ENCODE measurements around the gene RAB40B. TPM values are rescaled to one million over a fixed set of nuclear protein-coding genes. Genes with fewer than 3 reads are reported as not detected.

RAB40B gene
- polyA plus RNA-seq, 1 of the 3 experiments (the other 2 are of a cell fraction) = 20.7 TPM

GRCh38 chr17:82709676-82710498, 11.4 kb upstream of the RAB40B start:
- H2AFZ ChIP-seq (ENCODE audit: low read depth) = no peak overlapping the region
- H3K79me2 ChIP-seq (ENCODE audit: insufficient read depth) = no peaks in the 10 kb centered on the region
- peaks cover 10% of the 10 kb centered on the region for H3F3A ChIP-seq (replicated peaks; ENCODE audit: insufficient read depth)
- no peaks in the 10 kb centered on the region for H3K27me3 ChIP-seq (ENCODE audit: insufficient read depth)
- 79% methylated on average over 18 of the region's 25 CpGs for WGBS (ENCODE audit: low lambda C conversion rate)
- ChIA-PET POLR2A (no interaction called here), CTCF (no interaction called here)
- no peaks in the 10 kb centered on the region for H3K4me1 ChIP-seq (ENCODE audit: control insufficient read depth in 1 of 2, insufficient read depth in 2 of 2, low read depth in 1 of 2, low read length in 1 of 2)
- no peaks in the 10 kb centered on the region for H3K36me3 ChIP-seq (replicated peaks in 1 of 2; ENCODE audit: control insufficient read depth in 1 of 2, insufficient read depth in 2 of 2, low read length in 1 of 2)
- no peaks in the 10 kb centered on the region for H3K9me3 ChIP-seq
- no peak overlapping the region for H3K4me2 ChIP-seq
- no peak overlapping the region for H3K27ac ChIP-seq (ENCODE audit: low read depth in 2 of 2, low read length in 1 of 2)
- no peaks in the 10 kb centered on the region for H3K9me2 ChIP-seq
- H4K20me1 ChIP-seq (ENCODE audit: insufficient read depth) = no peaks in the 10 kb centered on the region
- TF ChIP-seq ELF1 (IDR thresholded peaks at IDR 0.05) (no peak), SMC3 (IDR thresholded peaks at IDR 0.05; ENCODE audit: low read depth, low read length) (no peak), IRF3 (IDR thresholded peaks at IDR 0.05; ENCODE audit: low read depth, low read length) (no peak), POLR2AphosphoS5 (IDR thresholded peaks at IDR 0.05; ENCODE audit: low read depth, low read length) (no peak), SIN3A (IDR thresholded peaks at IDR 0.05; ENCODE audit: borderline replicate concordance, low read depth, low read length) (no peak), RCOR1 (IDR thresholded peaks at IDR 0.05; ENCODE audit: low read length) (no peak), FOXM1 (IDR thresholded peaks at IDR 0.05; ENCODE audit: low read depth) (no peak), MXI1 (IDR thresholded peaks at IDR 0.05; ENCODE audit: low read depth, low read length) (no peak), TCF12 (IDR thresholded peaks at IDR 0.05) (no peak), CTCF (IDR thresholded peaks at IDR 0.05) (no peak), RAD21 (IDR thresholded peaks at IDR 0.05; ENCODE audit: low read length) (no peak)
- TF ChIP-seq, protein P1, sequence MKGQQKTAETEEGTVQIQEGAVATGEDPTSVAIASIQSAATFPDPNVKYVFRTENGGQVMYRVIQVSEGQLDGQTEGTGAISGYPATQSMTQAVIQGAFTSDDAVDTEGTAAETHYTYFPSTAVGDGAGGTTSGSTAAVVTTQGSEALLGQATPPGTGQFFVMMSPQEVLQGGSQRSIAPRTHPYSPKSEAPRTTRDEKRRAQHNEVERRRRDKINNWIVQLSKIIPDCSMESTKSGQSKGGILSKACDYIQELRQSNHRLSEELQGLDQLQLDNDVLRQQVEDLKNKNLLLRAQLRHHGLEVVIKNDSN (IDR thresholded peaks at IDR 0.05; ENCODE audit: borderline replicate concordance, low read depth) = no peak
- H3K4me3 ChIP-seq (ENCODE audit: low read depth in 2 of 2, low read length in 1 of 2) = no peak overlapping the region
- H3K9ac ChIP-seq = no peak overlapping the region
- no peak for DNase-seq

DNA sequence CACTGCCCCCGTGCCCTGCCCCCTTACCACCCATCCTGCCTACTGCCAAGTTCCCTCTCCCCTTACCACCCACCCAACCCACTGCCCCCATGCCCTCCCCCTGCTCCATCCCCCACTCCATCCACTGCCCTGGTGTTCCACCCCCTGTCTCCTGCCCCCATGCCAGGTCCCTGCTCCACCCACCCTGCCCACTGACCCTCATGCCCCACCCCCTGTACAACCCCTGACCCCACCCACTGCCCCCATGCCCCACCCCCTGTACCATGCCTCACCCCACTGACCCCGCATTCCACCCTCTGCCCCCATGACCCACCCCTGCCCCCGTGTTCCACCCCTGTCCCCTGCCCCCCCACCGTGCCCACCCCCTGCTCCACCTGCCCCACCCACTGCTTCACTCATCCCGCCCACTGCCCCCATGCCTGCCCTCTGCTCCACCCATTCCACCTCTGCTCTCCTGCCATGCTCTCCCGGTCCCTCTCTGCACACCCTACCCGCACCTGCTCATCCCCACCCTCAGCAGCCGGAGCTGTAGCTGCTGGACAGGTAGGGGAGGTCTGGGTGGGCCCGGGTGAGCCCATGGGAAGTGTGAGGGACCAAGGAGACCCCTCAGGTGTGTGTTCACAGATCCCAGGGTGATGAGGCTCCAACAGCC, 10.7 kb upstream of the RAB40B start:
- peak; percentile 78 for DNase-seq
- no peaks in the 10 kb centered on the region for H3K36me3 ChIP-seq (replicated peaks in 1 of 2; ENCODE audit: control insufficient read depth in 1 of 2, insufficient read depth in 2 of 2, low read length in 1 of 2)
- TF ChIP-seq USF2 (IDR thresholded peaks at IDR 0.05; ENCODE audit: borderline replicate concordance, low read depth, low read length) = no peak
- TF ChIP-seq RCOR1 (IDR thresholded peaks at IDR 0.05; ENCODE audit: low read length) = no peak
- TF ChIP-seq FOXM1 (IDR thresholded peaks at IDR 0.05; ENCODE audit: low read depth) = no peak
- no peak for TF ChIP-seq SMC3 (IDR thresholded peaks at IDR 0.05; ENCODE audit: low read depth, low read length)
- TF ChIP-seq, protein P1 (IDR thresholded peaks at IDR 0.05; ENCODE audit: borderline replicate concordance, low read depth) = no peak
- TF ChIP-seq YY1 (IDR thresholded peaks at IDR 0.05; ENCODE audit: low read depth) = no peak
- TF ChIP-seq NFIC (IDR thresholded peaks at IDR 0.05; ENCODE audit: borderline replicate concordance) = no peak
- H3K4me1 ChIP-seq (ENCODE audit: control insufficient read depth in 1 of 2, insufficient read depth in 2 of 2, low read depth in 1 of 2, low read length in 1 of 2) = no peaks in the 10 kb centered on the region
- H3K79me2 ChIP-seq (ENCODE audit: insufficient read depth) = no peaks in the 10 kb centered on the region
- no peaks in the 10 kb centered on the region for H3K27me3 ChIP-seq (ENCODE audit: insufficient read depth)
- H3F3A ChIP-seq (replicated peaks; ENCODE audit: insufficient read depth) = peaks cover 10% of the 10 kb centered on the region
- H3K4me3 ChIP-seq (ENCODE audit: low read depth in 2 of 2, low read length in 1 of 2) = no peak overlapping the region
- ChIA-PET POLR2A (interaction anchor here (0.6 kb wide), 1 partner anchor 52 kb away, joined by 3 read pairs; no protein-coding TSS in a partner anchor), CTCF (no interaction called here)
- H3K9me2 ChIP-seq = no peaks in the 10 kb centered on the region
- WGBS (ENCODE audit: low lambda C conversion rate) = 55% methylated on average over 9 of the region's 9 CpGs
- H2AFZ ChIP-seq (ENCODE audit: low read depth) = no peak overlapping the region
- no peak overlapping the region for H3K9ac ChIP-seq
- H3K27ac ChIP-seq (ENCODE audit: low read depth in 2 of 2, low read length in 1 of 2) = no peak overlapping the region
- H3K4me2 ChIP-seq = no peak overlapping the region
- no peaks in the 10 kb centered on the region for H4K20me1 ChIP-seq (ENCODE audit: insufficient read depth)
- no peaks in the 10 kb centered on the region for H3K9me3 ChIP-seq
